ENCODE results near the gene OBSCN. TPM values are rescaled to one million over a fixed set of nuclear protein-coding genes. Genes with fewer than 3 reads are reported as not detected.

Gene OBSCN
- total and polyA plus RNA-seq, 2 donors (not counting 1 experiment from before 2014, with no cell fraction given): 10.0 to 63.9 TPM

GRCh38 chr1:228261706-228262105 lies 53.9 kb downstream of the OBSCN start:
- H4K20me1 ChIP-seq (ENCODE audit: control insufficient read depth, insufficient read depth, low read length, poor library complexity, severe bottlenecking): no peaks in the 10 kb centered on the region
- no peak for TF ChIP-seq EZH2 (IDR thresholded peaks at IDR 0.05; ENCODE audit: borderline replicate concordance, insufficient read depth, low read depth, low read length, poor library complexity, severe bottlenecking)
- no peak for TF ChIP-seq CTCF (IDR thresholded peaks at IDR 0.05)
- H3K4me1 ChIP-seq (ENCODE audit: control insufficient read depth in 2 of 2, insufficient read depth in 2 of 2, low read length in 2 of 2): no peaks in the 10 kb centered on the region
- no peak for ATAC-seq (ENCODE audit: low read depth)
- Mint-ChIP-seq H3K4me1 (no peaks in the 10 kb centered on the region), H3K27me3 (no peaks in the 10 kb centered on the region), H3K4me3 (no peak overlapping the region), H3K9me3 (ENCODE audit: insufficient read depth) (peaks cover 7% of the 10 kb centered on the region), H3K27ac (no peak overlapping the region)
- no peak overlapping the region for H3K4me2 ChIP-seq (replicated peaks; ENCODE audit: low read depth, low read length, poor library complexity, severe bottlenecking)
- ChIA-PET POLR2A (no interaction called here), CTCF (no interaction called here)
- intact Hi-C loops (cut with micrococcal nuclease): no loop called here
- H3K36me3 ChIP-seq (replicated peaks in 1 of 2; ENCODE audit: control extremely low read depth in 1 of 2, control insufficient read depth in 1 of 2, extremely low read depth in 1 of 2, insufficient read depth in 2 of 2, low read length in 1 of 2): no peaks in the 10 kb centered on the region
- DNase-seq: no peak
- H2AFZ ChIP-seq (ENCODE audit: insufficient read depth, low read depth, low read length, poor library complexity, severe bottlenecking): no peak overlapping the region
- peaks cover 1 to 12% (median 4%) of the 10 kb centered on the region in 3 donors for H3K9me3 ChIP-seq (ENCODE audit: control extremely low read depth in 1 of 3, control insufficient read depth in 2 of 3, insufficient read depth in 1 of 3, low read length in 2 of 3)
- H3K79me2 ChIP-seq (ENCODE audit: control insufficient read depth, insufficient read depth, low read length): no peaks in the 10 kb centered on the region
- H3K27me3 ChIP-seq (replicated peaks in 1 of 4; ENCODE audit: control extremely low read depth in 1 of 4, control insufficient read depth in 3 of 4, insufficient read depth in 4 of 4, low read length in 3 of 4): no peaks in the 10 kb centered on the region
- H3K9ac ChIP-seq (ENCODE audit: low read length): no peak overlapping the region
- no CpG with 5 or more reads among the region's 1 CpG for WGBS (ENCODE audit: insufficient coverage)
- H3K4me3 ChIP-seq (ENCODE audit: control extremely low read depth in 1 of 5, extremely low read depth in 1 of 5, insufficient read depth in 1 of 5, low read depth in 2 of 5, low read length in 4 of 5): no peak overlapping the region
- no peak overlapping the region for H3K27ac ChIP-seq (ENCODE audit: low read length in 2 of 2)

DNA sequence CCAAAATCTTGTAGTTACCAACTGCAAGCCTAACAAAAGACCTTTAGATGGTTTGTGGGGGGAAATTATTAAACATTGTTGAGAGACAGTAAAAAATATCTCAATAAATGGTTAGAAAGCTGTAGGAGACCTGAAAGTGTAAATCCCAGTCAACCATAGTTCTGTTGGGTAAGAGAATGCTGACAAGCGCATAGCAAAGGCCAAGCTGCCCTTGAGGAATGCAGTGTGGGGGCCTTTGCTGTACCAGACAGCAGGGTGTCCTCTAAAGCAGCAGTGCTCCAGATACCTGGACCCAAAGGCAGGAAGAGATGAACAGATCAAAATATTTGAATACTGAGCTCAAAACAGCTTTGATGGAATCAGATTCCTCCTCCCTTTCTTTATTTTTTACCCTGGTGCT lies 54.6 kb downstream of the OBSCN start:
- H3K27me3 ChIP-seq (replicated peaks in 1 of 4; ENCODE audit: control extremely low read depth in 1 of 4, control insufficient read depth in 3 of 4, insufficient read depth in 4 of 4, low read length in 3 of 4): no peaks in the 10 kb centered on the region
- H3K36me3 ChIP-seq (replicated peaks in 1 of 2; ENCODE audit: control extremely low read depth in 1 of 2, control insufficient read depth in 1 of 2, extremely low read depth in 1 of 2, insufficient read depth in 2 of 2, low read length in 1 of 2): no peaks in the 10 kb centered on the region
- no peak overlapping the region for H3K27ac ChIP-seq (ENCODE audit: low read length in 2 of 2)
- intact Hi-C loops (cut with micrococcal nuclease): no loop called here
- no peak overlapping the region for H3K4me2 ChIP-seq (replicated peaks; ENCODE audit: low read depth, low read length, poor library complexity, severe bottlenecking)
- TF ChIP-seq CTCF (IDR thresholded peaks at IDR 0.05) (no peak), EZH2 (IDR thresholded peaks at IDR 0.05; ENCODE audit: borderline replicate concordance, insufficient read depth, low read depth, low read length, poor library complexity, severe bottlenecking) (no peak)
- peaks cover 7% of the 10 kb centered on the region for H3K9me3 Mint-ChIP-seq (ENCODE audit: insufficient read depth)
- whole genome bisulfite sequencing (ENCODE audit: insufficient coverage): 100% methylated on average over 1 of the region's 1 CpG
- no peak overlapping the region for H2AFZ ChIP-seq (ENCODE audit: insufficient read depth, low read depth, low read length, poor library complexity, severe bottlenecking)
- H3K79me2 ChIP-seq (ENCODE audit: control insufficient read depth, insufficient read depth, low read length): no peaks in the 10 kb centered on the region
- peaks cover 1 to 12% (median 4%) of the 10 kb centered on the region in 3 donors for H3K9me3 ChIP-seq (ENCODE audit: control extremely low read depth in 1 of 3, control insufficient read depth in 2 of 3, insufficient read depth in 1 of 3, low read length in 2 of 3)
- ChIA-PET POLR2A (no interaction called here), CTCF (no interaction called here)
- H3K27me3 Mint-ChIP-seq: no peaks in the 10 kb centered on the region
- H3K9ac ChIP-seq (ENCODE audit: low read length): no peak overlapping the region
- H3K4me1 Mint-ChIP-seq: no peaks in the 10 kb centered on the region
- H3K4me3 Mint-ChIP-seq: no peak overlapping the region
- H3K4me1 ChIP-seq (ENCODE audit: control insufficient read depth in 2 of 2, insufficient read depth in 2 of 2, low read length in 2 of 2): no peaks in the 10 kb centered on the region
- H3K4me3 ChIP-seq (ENCODE audit: control extremely low read depth in 1 of 5, extremely low read depth in 1 of 5, insufficient read depth in 1 of 5, low read depth in 2 of 5, low read length in 4 of 5): no peak overlapping the region
- no peak overlapping the region for H3K27ac Mint-ChIP-seq
- ATAC-seq (ENCODE audit: low read depth): no peak
- H4K20me1 ChIP-seq (ENCODE audit: control insufficient read depth, insufficient read depth, low read length, poor library complexity, severe bottlenecking): no peaks in the 10 kb centered on the region
- no peak for DNase-seq
